HCT116 (cell line): ENCODE results near the gene IQCK. TPM values are rescaled to one million over a fixed set of nuclear protein-coding genes. Genes with fewer than 3 reads are reported as not detected.

ENCODE experiments used
- ATAC-seq: fragments of 200-7000 bp; cut with Tn5 transposase; 2 replicates; pipeline ENCODE4 v1.9.1; 2020; ENCODE audit warnings: mild to moderate bottlenecking, moderate library complexity
- BruUV-seq: library from RNA; stranded (reverse); fragments of 400-500 nt; replicated peaks from 2 replicates; lab custom pipeline; 2021; lab: Mats Ljungman, UMichigan
- CTCF ChIA-PET: fragments of 300-600 bp; sonication (Branson Sonifier 250); formaldehyde crosslinking; loops from one replicate; lab custom pipeline; 2021; ENCODE audit warnings: antibody characterized with exemption; lab: Charles Lee
- POLR2A ChIA-PET: fragments of 300-600, 350-600 bp; sonication (Branson Sonifier 250); formaldehyde crosslinking; loops from one replicate; lab custom pipeline; 2021; ENCODE audit warnings: antibody characterized with exemption; lab: Charles Lee
- RAD21 ChIA-PET, 2 experiments: fragments of 300-600 bp; sonication (Branson Sonifier 250); formaldehyde crosslinking; loops; one replicate each; lab custom pipeline; 2023; ENCODE audit warnings: low total read pairs in 2 of 2; ENCODE audit not compliant: uncharacterized antibody in 2 of 2, unreplicated experiment in 2 of 2, low non-redundant PET in 1 of 2; lab: Charles Lee
- DNase-seq: peaks from one replicate; pipeline ENCODE4 v3.0.0-alpha.2; 2010; ENCODE audit warnings: low read depth, low spot score
- H2AFZ ChIP-seq: fragments of 200-600 bp; shearing (Covaris generic), sonication (generic); 2 replicates; pipeline ENCODE4 v1.6.1; 2017; ENCODE audit warnings: low read depth, mixed run types, mixed read lengths, antibody characterized with exemption, low read length; ENCODE audit not compliant: poor library complexity, severe bottlenecking
- H3K27ac ChIP-seq: 2 replicates; pipeline ENCODE4 v1.5.1; 2012; ENCODE audit warnings: low read depth, low read length
- H3K27me3 ChIP-seq: fragments of 200-600 bp; sonication (generic); 2 replicates; pipeline ENCODE4 v1.6.1; 2016; ENCODE audit warnings: mixed run types, low read length, mixed read lengths; ENCODE audit not compliant: insufficient read depth
- H3K36me3 ChIP-seq, 2 experiments: fragments of 200-500 bp in 1 of 2; fragments of 200-600 bp in 1 of 2; sonication (Bioruptor generic) in 1 of 2; sonication (generic) in 1 of 2; 2 replicates each; pipeline versions ENCODE4 v1.5.1 to v1.6.1; 2014 to 2016; ENCODE audit warnings: low read length in 2 of 2, inconsistent platforms in 1 of 2, mixed read lengths in 1 of 2, mixed run types in 1 of 2; ENCODE audit not compliant: insufficient read depth in 2 of 2, control insufficient read depth in 1 of 2
- H3K4me1 ChIP-seq, 2 experiments: fragments of 200-600 bp in 1 of 2; sonication (generic) in 1 of 2; 2 replicates each; pipeline versions ENCODE4 v1.5.1 to v1.6.1; 2012 to 2017; ENCODE audit warnings: low read length in 2 of 2, inconsistent platforms in 1 of 2, mild to moderate bottlenecking in 1 of 2, mixed read lengths in 1 of 2, mixed run types in 1 of 2, moderate library complexity in 1 of 2; ENCODE audit not compliant: insufficient read depth in 2 of 2, control insufficient read depth in 1 of 2
- H3K4me2 ChIP-seq: fragments of 200-600 bp; sonication (generic); 2 replicates; pipeline ENCODE4 v1.6.1; 2017; ENCODE audit warnings: mixed run types, low read length, mixed read lengths
- H3K4me3 ChIP-seq, 2 experiments: fragments of 200-600 bp in 1 of 2; sonication (generic) in 1 of 2; replicated peaks in 1 of 2; 2 replicates each; pipeline ENCODE4 v1.5.1; 2011 to 2016; ENCODE audit warnings: low read length in 2 of 2, control low read depth in 1 of 2, low read depth in 1 of 2, mild to moderate bottlenecking in 1 of 2, mixed read lengths in 1 of 2, mixed run types in 1 of 2
- H3K79me2 ChIP-seq: fragments of 200-600 bp; sonication (generic); 2 replicates; pipeline ENCODE4 v1.6.1; 2017; ENCODE audit warnings: mild to moderate bottlenecking, mixed run types, low read length, moderate library complexity, mixed read lengths; ENCODE audit not compliant: insufficient read depth
- H3K9ac ChIP-seq: fragments of 200-600 bp; sonication (generic); 2 replicates; pipeline ENCODE4 v1.6.1; 2016; ENCODE audit warnings: low read length, mixed read lengths
- H3K9me2 ChIP-seq: fragments of 200-600 bp; sonication (generic), shearing (Covaris generic); 2 replicates; pipeline ENCODE4 v1.6.1; 2017; ENCODE audit warnings: mixed run types, mild to moderate bottlenecking, moderate library complexity; ENCODE audit not compliant: insufficient read depth
- H3K9me3 ChIP-seq, 2 experiments: fragments of 200-500 bp in 1 of 2; fragments of 200-600 bp in 1 of 2; sonication (Bioruptor generic) in 1 of 2; sonication (generic) in 1 of 2; 2 replicates each; pipeline ENCODE4 v1.6.1; 2014 to 2017; ENCODE audit warnings: low read length in 2 of 2, mixed read lengths in 2 of 2, inconsistent platforms in 1 of 2, low read depth in 1 of 2, mild to moderate bottlenecking in 1 of 2, mixed run types in 1 of 2, moderate library complexity in 1 of 2; ENCODE audit not compliant: control insufficient read depth in 1 of 2, insufficient read depth in 1 of 2
- H4K20me1 ChIP-seq: fragments of 200-600 bp; sonication (generic), shearing (Covaris generic); 2 replicates; pipeline ENCODE4 v1.6.1; 2017; ENCODE audit warnings: mixed run types, mild to moderate bottlenecking, moderate library complexity; ENCODE audit not compliant: insufficient read depth
- CBX3 ChIP-seq: IDR thresholded peaks from 2 replicates; pipeline ENCODE4 v1.6.1; 2012; ENCODE audit warnings: low read depth
- CEBPB ChIP-seq: IDR thresholded peaks from 2 replicates; pipeline ENCODE4 v1.6.1; 2012; ENCODE audit warnings: low read depth
- ELF1 ChIP-seq: IDR thresholded peaks from 2 replicates; pipeline ENCODE4 v1.6.1; 2012; ENCODE audit warnings: low read depth, borderline replicate concordance
- EZH2 ChIP-seq: fragments of 200-600 bp; sonication (generic); IDR thresholded peaks from 2 replicates; pipeline ENCODE4 v1.6.1; 2017; ENCODE audit warnings: antibody characterized with exemption, mixed run types
- EZH2phosphoT487 ChIP-seq: fragments of 200-600 bp; IDR thresholded peaks from 2 replicates; pipeline ENCODE4 v1.6.1; 2018; ENCODE audit warnings: antibody characterized with exemption, borderline replicate concordance
- FOSL1 ChIP-seq: IDR thresholded peaks from 2 replicates; pipeline ENCODE4 v1.6.1; 2012; ENCODE audit warnings: low read depth
- JUND ChIP-seq: IDR thresholded peaks from 2 replicates; pipeline ENCODE4 v1.6.1; 2012
- POLR2A ChIP-seq: IDR thresholded peaks from 2 replicates; pipeline ENCODE4 v1.7.0; 2011; ENCODE audit warnings: borderline replicate concordance; ENCODE audit not compliant: insufficient read depth, insufficient read length; ENCODE audit errors: extremely low read depth
- POLR2AphosphoS5 ChIP-seq: IDR thresholded peaks from 2 replicates; pipeline ENCODE4 v1.6.1; 2011; ENCODE audit warnings: mild to moderate bottlenecking, low read depth, low read length, moderate library complexity
- RAD21 ChIP-seq: IDR thresholded peaks from 2 replicates; pipeline ENCODE4 v1.6.1; 2012; ENCODE audit warnings: low read depth, mild to moderate bottlenecking
- REST ChIP-seq: IDR thresholded peaks from 2 replicates; pipeline ENCODE4 v1.6.1; 2012; ENCODE audit warnings: low read depth
- SIN3A ChIP-seq: IDR thresholded peaks from 2 replicates; pipeline ENCODE4 v1.6.1; 2012; ENCODE audit warnings: low read depth
- SRF ChIP-seq: IDR thresholded peaks from 2 replicates; pipeline ENCODE4 v1.6.1; 2012; ENCODE audit warnings: low read depth
- TCF7L2 ChIP-seq: IDR thresholded peaks from 2 replicates; pipeline ENCODE4 v1.7.0; 2011; ENCODE audit warnings: borderline replicate concordance, inconsistent platforms; ENCODE audit not compliant: insufficient read depth, insufficient read length; ENCODE audit errors: extremely low read depth
- YY1 ChIP-seq: IDR thresholded peaks from 2 replicates; pipeline ENCODE4 v1.6.1; 2011; ENCODE audit warnings: low read length, low read depth, moderate library complexity, mild to moderate bottlenecking; ENCODE audit not compliant: insufficient replicate concordance; ENCODE audit errors: extremely low read depth
- ZFX ChIP-seq: fragments of 450-650 bp; IDR thresholded peaks from 2 replicates; pipeline ENCODE4 v1.6.1; 2017
- ZNF274 ChIP-seq: fragments of 200-500 bp; sonication (Bioruptor generic); IDR thresholded peaks from 2 replicates; pipeline ENCODE4 v1.6.1; 2014; ENCODE audit warnings: mild to moderate bottlenecking, low read depth, low read length, inconsistent platforms
- intact Hi-C: fragments of 100-400 bp; cut with micrococcal nuclease; formaldehyde crosslinking; loops from 2 replicates; pipeline ENCODE4 v1.10.0; 2022
- total RNA-seq: library from RNA; stranded (reverse); gene quantifications from one replicate; pipeline ENCODE4 v1.2.1, GENCODE V29; 2021; ENCODE audit not compliant: unreplicated experiment
- TF ChIP-seq, protein P1 (sequence below): IDR thresholded peaks from 2 replicates; pipeline ENCODE4 v1.6.1; 2012
- TF ChIP-seq, protein P2 (sequence below): IDR thresholded peaks from 2 replicates; pipeline ENCODE4 v1.6.1; 2011; ENCODE audit warnings: mild to moderate bottlenecking, low read length, moderate library complexity; ENCODE audit not compliant: insufficient replicate concordance; ENCODE audit errors: extremely low read depth
- TF ChIP-seq, protein P3 (sequence below): IDR thresholded peaks from 2 replicates; pipeline ENCODE4 v1.6.1; 2012

Gene IQCK
- total RNA-seq, 1 experiment from 2014 or later: 11.8 TPM

- H3K9me3 ChIP-seq: no peaks in the 10 kb centered on the region
- intact Hi-C loops: no loop called here
- ChIA-PET RAD21 (no interaction called here), POLR2A (no interaction called here), CTCF (no interaction called here)
- H3K79me2 ChIP-seq: no peaks in the 10 kb centered on the region
- H3K27ac ChIP-seq: no peak overlapping the region
- H3K36me3 ChIP-seq: no peaks in the 10 kb centered on the region
- ATAC-seq (no peak), DNase-seq (no peak)
- H3K4me2 ChIP-seq: no peak overlapping the region
- H3K27me3 ChIP-seq: no peaks in the 10 kb centered on the region
- BruUV-seq: no TSS peak
- H3K9me2 ChIP-seq: no peaks in the 10 kb centered on the region
- H3K4me1 ChIP-seq: no peaks in the 10 kb centered on the region
- no peak overlapping the region for H2AFZ ChIP-seq
- no peaks in the 10 kb centered on the region for H4K20me1 ChIP-seq
- no peak overlapping the region for H3K4me3 ChIP-seq
- TF ChIP-seq FOSL1: no peak
- TF ChIP-seq ZFX: no peak
- no peak for TF ChIP-seq ELF1
- TF ChIP-seq EZH2phosphoT487: no peak
- TF ChIP-seq, protein P1, sequence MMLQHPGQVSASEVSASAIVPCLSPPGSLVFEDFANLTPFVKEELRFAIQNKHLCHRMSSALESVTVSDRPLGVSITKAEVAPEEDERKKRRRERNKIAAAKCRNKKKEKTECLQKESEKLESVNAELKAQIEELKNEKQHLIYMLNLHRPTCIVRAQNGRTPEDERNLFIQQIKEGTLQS: no peak
- TF ChIP-seq SIN3A: no peak
- TF ChIP-seq TCF7L2: no peak
- no peak for TF ChIP-seq CEBPB
- TF ChIP-seq SRF: no peak
- no peak for TF ChIP-seq REST
- TF ChIP-seq JUND: no peak
- no peak for TF ChIP-seq EZH2
- no peak for TF ChIP-seq RAD21
- no peak for TF ChIP-seq POLR2A
- no peak for TF ChIP-seq YY1
- TF ChIP-seq, protein P2, sequence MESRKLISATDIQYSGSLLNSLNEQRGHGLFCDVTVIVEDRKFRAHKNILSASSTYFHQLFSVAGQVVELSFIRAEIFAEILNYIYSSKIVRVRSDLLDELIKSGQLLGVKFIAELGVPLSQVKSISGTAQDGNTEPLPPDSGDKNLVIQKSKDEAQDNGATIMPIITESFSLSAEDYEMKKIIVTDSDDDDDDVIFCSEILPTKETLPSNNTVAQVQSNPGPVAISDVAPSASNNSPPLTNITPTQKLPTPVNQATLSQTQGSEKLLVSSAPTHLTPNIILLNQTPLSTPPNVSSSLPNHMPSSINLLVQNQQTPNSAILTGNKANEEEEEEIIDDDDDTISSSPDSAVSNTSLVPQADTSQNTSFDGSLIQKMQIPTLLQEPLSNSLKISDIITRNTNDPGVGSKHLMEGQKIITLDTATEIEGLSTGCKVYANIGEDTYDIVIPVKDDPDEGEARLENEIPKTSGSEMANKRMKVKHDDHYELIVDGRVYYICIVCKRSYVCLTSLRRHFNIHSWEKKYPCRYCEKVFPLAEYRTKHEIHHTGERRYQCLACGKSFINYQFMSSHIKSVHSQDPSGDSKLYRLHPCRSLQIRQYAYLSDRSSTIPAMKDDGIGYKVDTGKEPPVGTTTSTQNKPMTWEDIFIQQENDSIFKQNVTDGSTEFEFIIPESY: no peak
- no peak for TF ChIP-seq ZNF274
- no peak for TF ChIP-seq POLR2AphosphoS5
- TF ChIP-seq, protein P3, sequence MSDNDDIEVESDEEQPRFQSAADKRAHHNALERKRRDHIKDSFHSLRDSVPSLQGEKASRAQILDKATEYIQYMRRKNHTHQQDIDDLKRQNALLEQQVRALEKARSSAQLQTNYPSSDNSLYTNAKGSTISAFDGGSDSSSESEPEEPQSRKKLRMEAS: no peak
- no peak for TF ChIP-seq CBX3
- H3K9ac ChIP-seq: no peak overlapping the region
Measured at GRCh38 chr16:19846436-19846835, 128.4 kb downstream of the IQCK start.
